T-helper 9 cell (primary cell): ENCODE measurements around the gene STXBP1.
"Not testable (repeated sequence)": the region's sequence is repeated elsewhere in the genome, so short reads cannot be mapped to it uniquely, and the experiment has no call there.

Experiments
- DNase-seq: peaks from one replicate; pipeline ENCODE4 v3.0.0-alpha.2; 2020

The STXBP1 gene

DNA sequence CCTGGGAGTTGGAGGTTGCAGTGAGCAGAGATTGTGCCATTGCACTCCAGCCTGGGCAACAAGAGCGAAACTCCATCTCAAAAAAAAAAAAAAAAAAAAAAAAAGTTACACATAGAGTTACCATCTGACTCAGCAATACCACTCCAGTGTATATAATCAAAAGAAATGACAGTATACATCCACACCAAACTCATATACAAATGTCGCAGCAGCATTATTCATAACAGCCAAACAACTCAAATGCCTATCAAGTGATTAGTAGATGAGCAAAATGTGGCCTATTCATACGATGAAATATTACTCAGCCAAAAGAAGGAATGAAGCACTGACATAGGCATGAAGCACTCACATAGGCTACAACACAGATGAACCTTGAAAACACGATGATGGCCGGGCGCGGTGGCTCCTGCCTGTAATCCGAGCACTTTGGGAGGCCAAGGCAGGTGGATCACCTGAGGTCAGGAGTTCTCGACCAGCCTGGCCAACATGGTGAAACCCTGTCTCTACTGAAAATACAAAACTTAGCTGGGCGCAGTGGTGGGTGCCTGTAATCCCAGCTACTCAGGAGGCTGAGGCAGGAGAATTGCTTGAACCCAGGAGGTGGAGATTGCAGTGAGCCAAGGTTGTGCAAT, 9.4 kb downstream of the STXBP1 start:
- DNase-seq, result not testable (repeated sequence)

DNA sequence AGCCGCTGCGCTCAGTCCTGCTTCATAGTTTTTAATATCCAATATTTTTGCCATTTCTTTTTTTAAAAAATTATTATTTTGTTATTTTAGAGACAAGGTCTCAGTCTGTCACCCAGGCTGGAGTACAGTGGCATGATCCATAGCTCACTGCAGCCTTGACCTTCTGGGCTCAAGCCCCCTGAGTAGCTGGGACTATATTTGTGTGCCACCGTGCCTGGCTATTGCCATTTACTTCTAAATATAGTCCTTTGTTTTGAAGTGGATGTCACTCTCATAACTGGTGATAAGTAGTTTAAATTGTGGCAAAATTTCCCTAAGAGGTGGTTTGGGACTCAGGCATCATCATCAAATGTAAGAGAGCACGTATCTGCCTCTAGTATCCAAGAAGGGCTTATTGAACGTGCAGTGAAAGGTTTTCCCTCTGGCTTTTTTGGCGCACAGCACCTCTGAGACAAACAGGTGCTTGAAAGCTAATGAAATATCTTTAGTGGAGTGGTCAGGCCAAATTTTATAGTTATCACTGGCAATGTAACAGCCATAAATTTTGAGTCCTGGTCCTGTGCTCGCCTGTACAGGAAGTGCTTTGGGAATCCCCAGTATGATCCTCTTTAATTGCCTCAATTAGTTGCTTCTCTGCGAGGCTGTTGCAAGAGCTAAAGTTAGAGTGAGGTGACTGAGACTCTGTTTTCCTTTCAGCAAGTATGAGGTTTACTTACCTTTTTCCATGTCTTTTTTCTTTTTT, 14.8 kb downstream of the STXBP1 start:
- no peak for DNase-seq

DNA sequence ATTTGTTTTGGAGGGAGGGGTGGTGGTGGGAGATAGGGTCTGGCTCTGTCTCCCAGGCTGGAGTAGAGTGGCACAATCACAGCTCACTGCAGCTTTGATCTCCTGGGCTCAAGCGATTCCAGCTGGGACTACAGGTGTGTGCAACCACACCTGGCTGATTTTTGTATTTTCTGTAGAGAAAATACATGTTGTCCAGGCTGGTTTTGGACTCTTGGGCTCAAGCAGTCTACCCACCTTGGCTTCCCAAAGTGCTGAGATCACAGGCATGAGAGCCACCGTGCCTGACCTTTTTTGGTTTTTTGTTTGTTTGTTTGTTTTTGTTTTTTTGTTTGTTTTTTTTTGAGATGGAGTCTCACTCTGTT, 15.4 kb downstream of the STXBP1 start:
- DNase-seq, result no peak

- no peak for DNase-seq
These were observed 16.8 kb downstream of the STXBP1 start for GRCh38 chr9:127628758-127629467.

DNA sequence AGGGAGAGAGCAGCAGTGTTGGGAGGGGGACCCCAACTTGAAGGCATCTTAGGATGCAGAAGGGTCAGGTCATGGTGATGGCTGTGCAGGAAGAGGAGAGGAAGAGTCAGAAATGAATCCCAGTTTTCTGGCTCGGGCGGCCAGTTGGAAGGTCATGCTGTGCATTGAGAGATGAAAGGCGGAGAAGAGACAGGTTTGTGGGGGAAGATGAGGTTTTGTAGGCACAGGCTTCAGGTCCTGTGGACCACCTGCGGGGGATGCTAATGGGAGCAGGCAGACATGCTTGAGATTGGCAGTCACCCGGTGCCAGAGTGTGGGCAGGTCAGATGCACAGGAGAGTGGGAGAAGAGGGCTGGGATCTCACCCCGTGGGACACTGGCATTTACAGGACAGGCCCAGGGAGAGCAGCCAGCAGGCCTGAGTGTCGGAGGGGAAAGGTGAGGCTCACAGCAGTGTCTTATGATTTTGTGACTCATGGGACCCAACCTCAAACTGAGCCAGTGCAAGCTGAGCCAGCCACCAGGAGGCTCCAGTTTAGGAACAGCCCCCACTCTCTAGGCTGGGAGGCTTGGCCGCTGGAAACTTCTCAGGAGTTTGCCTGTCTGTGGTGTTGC, 17.5 kb downstream of the STXBP1 start:
- no peak for DNase-seq

DNA sequence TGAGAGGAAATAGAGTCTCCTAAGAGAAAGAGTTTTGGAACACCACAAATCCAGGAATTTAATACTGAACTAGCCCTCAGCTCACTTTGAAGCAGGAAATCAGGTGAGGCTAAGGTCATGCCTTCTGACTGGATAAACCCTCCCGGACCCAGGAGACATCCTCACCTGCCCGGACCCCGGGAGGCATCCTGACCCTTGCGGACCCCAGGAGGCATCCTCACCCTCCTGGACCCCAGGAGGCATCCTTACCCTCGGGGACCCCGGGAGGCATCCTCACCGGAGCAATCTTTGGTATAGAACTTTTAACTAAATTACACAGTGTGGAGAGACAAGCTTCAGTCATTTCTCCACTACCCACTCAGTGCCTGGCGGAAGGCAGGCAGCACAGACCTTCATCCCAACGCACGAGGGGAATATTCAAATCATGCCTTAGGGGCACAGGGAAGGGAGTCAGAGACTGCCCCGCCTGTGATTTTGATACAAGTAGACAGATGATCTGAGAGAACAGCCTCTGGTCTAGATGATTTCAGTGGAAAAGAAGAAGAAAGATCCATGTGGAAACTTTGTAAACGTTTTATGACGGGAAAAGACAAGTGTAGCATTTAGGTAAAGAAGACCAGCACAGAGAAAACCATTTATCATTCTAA, 21.3 kb downstream of the STXBP1 start:
- DNase-seq, result no peak

GRCh38 chr9:127634021-127634420, 21.9 kb downstream of the STXBP1 start:
- no peak for DNase-seq

DNA sequence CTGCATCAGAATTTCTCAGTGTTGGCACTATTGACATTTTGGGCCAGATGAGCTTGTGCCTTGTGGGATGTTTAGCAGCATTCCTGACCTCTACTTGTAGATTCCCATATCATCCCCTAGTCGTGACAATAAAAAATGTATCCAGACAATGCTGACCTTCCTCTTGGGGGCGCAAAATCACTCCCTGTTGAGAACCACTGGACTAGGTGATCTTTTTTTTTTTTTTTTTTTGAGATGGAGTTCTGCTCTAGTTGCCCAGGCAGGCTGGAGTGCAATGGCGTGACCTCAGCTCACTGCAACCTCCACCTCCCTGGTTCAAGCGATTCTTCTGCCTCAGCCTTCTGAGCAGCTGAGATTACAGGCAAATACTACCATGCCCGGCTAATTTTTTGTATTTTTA, 22.6 kb downstream of the STXBP1 start:
- no peak for DNase-seq

- DNase-seq, result no peak
These were observed 23.2 kb downstream of the STXBP1 start for GRCh38 chr9:127635201-127635735.

DNA sequence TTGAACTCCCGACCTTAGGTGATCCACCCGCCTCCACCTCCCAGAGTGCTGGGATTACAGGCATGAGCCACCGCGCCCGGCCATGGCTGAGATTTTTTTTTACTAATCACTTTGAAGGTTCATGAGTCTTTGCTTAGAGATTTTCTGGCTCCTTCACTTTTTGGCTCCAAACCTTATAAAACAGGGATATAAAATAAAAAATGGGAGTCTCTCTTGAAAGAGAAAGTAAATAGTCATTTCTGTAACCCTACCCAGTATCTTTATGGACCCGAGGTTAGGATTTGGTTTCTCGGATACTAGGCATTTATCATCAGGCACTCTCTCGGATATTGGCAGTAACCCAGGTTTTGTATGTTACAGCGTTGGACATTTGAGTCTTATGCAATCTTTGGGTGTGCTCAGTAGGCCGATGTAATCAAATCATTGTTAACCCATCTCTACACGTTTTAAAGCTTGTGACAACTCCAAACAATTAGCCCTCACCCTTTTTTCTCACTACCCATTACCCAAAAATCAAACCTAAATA, 25.3 kb downstream of the STXBP1 start:
- DNase-seq, result no peak

DNA sequence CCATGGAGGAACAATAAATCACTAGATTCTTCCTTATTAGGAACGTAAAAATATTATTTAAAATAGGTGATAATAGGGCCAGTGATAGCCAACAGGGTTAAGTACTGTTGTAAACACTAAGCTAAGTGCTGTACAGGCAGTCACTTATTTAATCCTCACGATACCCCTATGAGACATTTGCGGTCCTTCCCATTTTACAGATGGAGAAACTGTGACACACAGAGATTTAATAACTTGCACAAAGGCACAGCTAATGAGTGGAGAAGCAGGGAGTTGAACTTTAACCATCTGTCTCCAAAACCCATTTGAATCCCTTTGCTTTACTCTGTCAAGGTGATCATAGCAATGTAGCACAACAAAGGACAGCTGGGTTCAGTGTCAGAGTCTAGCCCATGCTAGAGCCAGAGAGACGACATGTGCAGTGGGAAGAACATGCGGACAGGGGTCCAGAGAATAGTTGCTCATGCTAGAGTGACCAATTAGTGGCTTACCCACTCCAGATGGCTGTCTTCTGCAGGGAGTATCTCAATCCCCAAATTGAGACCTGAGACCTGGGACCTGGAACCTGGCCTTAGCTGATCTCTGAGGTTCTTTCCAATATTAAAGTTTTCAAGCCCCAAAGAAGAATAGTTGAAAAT, 28.9 kb downstream of the STXBP1 start:
- DNase-seq, result no peak

GRCh38 chr9:127642082-127642740, 30.1 kb downstream of the STXBP1 start:
- DNase-seq, result no peak

DNA sequence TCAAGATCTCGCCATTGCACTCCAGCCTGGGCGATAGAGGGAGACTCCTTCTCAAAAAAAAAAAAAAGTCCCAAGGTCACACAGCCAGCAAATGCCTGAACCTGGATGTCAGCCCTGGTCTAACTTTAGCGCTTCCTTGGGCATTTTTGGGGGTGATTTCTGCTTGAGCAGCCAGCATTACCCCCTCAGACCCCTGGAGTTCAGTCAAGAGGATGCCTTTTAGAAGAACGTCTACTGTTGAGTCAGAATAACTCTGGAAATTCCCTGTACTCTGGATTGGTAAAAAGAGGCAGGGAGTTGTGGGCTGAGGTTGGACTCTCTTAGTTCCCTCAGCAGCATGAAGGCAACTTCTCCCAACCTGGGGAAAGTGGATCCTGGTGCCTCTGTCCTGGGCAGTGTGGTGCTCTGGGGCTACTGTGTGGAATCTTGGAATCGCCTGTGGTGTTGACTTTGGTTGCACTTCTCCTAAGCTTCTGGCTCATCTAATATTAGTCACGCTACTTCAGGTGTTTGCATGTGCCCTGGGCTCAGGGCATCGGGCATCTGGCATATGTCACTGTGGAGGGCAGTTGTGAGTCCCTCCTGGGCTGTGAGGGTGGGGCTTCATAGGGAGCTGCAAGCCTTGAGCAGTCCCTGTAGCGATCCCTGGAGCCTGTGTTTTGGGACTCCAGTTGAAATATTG, 32.2 kb downstream of the STXBP1 start:
- no peak for DNase-seq

- DNase-seq, result no peak
These were observed 32.9 kb downstream of the STXBP1 start for GRCh38 chr9:127644943-127645342.

- DNase-seq, result no peak
These were observed 35.4 kb downstream of the STXBP1 start for GRCh38 chr9:127647451-127647850.

- DNase-seq, result no peak
These were observed 38.4 kb downstream of the STXBP1 start for GRCh38 chr9:127650518-127650917.

GRCh38 chr9:127651697-127652610, 39.9 kb downstream of the STXBP1 start:
- no peak for DNase-seq

- DNase-seq, result no peak
These were observed 40.7 kb downstream of the STXBP1 start for GRCh38 chr9:127652733-127653132.

- DNase-seq, result no peak
These were observed 42.5 kb downstream of the STXBP1 start for GRCh38 chr9:127654619-127655018.

- no peak for DNase-seq
These were observed 46.4 kb downstream of the STXBP1 start for GRCh38 chr9:127658428-127658827.
